Stimulated activated CD8-positive, alpha-beta memory T cell treated with anti-CD3 and anti-CD28 coated beads, Interleukin-7, amount 100 ng/mL, for 1 hour (primary cell): Measurements from ENCODE around the gene PHYKPL.
A peak's percentile ranks its signal among the peaks of the same experiment; 100 is the strongest.
"Not testable (repeated sequence)": the region's sequence is repeated elsewhere in the genome, so short reads cannot be mapped to it uniquely, and the experiment has no call there.

Experiments
- DNase-seq, 2 donors: peaks; one replicate each; pipeline ENCODE4 v3.0.0-alpha.2; 2020; ENCODE audit warnings: low read depth in 2 of 2

PHYKPL gene

DNA sequence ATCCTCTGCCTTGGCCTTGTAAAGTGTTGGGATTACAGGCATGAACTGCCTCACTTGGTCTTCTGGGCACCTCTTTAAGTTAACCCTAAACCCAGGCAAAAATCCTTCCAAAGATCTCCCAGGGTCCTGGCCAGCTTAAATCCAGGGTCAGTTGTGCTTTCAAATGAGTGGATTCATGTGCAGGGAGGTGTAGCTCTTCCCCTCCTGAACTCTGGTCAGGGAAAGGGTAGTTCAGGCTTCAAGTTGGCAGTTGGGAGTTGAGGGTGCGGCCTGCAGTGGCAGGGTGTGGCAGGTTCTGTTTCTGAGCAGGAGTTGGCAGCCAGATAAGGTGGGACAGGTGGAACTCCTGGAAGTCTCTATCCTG, 24.7 kb downstream of the PHYKPL start:
- DNase-seq, result no peak

DNA sequence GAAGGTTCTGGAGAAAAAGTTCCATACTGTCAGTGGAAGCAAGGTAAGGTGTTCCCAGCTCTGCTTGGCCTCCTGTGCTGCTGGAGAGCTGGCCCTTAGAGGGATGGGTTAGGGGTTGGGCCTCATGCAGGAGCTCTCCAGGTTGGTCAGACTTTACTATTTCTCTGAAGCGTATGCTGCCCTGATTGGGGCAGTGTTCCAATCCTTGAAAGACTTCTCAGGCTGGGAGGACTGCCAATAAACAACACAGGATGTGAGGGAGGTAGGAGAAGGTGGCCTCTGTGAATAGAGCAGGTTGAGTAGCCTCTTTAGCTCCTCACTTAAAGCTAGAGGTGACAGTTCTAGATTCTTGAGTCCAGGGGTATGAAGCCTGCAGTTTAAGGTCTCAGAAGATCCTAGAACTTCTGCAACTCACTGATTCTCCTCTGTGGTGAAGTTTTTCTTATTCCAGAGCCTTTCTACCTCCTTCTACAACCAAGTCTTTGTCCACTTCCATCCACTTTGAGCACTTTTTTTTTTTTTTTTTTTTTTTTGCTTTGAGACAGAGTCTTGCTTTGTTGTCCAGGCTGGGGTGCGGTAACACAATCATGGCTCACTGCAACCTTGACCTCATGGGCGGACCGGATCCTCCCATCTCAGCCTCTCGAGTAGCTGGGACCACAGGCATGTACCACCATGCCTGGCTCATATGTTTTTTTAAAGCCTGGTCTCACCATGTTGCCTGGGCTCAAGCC, 25.3 kb downstream of the PHYKPL start:
- DNase-seq, result no peak

DNA sequence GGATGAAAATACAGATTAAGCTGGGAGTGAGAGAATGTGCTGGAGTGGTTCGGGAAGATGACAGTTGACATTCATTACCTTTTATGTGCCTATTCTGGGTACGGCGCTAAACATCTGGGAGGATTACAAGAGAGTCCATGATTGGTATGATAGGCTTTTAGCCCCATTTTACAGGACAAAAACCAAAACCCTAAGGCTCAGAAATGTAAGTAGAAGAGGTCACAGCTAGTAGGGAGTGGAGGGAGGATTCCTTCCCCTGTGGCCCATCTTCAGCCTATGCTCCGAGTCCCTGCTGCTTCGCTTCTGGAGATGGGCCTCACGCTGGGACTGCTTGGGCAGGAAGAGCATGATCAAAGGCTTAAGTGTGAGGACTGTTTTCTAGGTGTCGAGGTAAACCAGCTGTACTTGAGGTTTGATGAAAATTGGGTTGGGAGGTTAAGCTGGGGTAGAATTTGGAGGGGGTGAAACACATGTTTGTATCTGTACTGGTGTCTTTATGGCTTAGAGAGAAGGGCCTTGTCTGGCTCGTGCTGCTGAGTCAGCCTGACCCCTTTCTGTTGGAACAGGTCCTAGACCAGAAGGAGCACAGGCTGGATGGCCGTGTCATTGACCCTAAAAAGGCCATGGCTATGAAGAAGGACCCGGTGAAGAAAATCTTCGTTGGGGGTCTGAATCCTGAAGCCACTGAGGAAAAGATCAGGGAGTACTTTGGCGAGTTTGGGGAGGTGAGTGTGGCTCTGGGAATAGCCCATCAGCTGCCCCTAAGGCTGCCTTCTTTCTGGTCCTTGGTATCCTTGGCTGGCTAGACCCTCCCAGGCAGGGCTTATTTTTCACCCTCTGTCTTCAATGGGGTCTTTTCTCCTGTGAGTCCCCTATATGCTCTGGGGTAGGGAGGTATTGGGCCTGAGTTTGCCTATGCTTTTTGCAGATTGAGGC, 26.2 kb downstream of the PHYKPL start:
- no peak for DNase-seq

DNA sequence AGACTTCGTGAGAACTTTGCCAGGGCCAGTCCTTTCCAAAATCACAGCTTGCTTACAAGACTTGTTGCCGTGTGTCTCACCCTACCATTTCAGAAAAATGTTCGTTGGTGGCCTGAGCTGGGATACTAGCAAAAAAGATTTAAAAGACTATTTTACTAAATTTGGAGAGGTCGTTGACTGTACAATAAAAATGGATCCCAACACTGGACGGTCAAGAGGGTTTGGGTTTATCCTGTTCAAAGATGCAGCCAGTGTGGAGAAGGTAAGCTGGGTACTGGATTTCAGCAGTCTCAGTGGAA, 26.9 kb downstream of the PHYKPL start:
- DNase-seq, result no peak

DNA sequence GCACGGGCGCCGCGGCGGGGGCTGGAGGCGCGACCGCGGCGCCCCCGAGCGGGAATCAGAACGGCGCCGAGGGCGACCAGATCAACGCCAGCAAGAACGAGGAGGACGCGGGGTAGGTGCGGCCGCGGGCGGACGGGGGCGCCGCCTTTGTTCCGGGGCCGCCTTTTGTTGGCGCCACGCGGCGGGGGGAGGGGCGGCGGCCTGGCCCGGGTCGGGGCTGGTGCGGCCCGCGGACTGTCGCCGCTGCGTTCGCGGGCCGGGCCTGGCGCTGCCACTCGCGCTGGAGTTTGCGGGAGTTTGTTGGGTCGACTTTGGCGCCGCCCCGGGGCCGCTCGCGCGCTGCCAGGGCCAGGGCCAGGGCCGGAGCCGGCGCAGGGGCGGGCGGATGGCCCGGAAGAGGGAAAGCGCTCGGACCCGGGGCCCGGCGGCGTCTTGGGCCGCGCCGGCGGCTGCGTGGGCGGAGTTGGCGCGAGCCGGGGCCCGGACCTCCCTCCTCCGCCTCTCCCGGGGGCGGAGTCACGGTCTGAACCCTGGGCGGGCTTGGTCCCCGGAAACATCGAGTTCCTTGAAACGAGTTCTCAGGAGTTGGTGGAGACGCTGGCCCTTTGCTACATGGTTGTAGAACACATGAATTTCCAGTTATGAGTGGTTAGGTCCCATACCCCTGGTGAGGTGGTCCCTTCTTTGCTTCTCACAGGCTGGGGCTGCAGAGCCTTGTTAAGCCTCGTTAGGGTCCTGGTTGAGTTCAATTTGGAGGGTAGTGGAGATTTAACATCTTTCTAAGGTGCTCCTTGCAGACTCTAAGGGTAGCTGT, 27.5 kb downstream of the PHYKPL start:
- peak; percentile 39 to 51 for DNase-seq

DNA sequence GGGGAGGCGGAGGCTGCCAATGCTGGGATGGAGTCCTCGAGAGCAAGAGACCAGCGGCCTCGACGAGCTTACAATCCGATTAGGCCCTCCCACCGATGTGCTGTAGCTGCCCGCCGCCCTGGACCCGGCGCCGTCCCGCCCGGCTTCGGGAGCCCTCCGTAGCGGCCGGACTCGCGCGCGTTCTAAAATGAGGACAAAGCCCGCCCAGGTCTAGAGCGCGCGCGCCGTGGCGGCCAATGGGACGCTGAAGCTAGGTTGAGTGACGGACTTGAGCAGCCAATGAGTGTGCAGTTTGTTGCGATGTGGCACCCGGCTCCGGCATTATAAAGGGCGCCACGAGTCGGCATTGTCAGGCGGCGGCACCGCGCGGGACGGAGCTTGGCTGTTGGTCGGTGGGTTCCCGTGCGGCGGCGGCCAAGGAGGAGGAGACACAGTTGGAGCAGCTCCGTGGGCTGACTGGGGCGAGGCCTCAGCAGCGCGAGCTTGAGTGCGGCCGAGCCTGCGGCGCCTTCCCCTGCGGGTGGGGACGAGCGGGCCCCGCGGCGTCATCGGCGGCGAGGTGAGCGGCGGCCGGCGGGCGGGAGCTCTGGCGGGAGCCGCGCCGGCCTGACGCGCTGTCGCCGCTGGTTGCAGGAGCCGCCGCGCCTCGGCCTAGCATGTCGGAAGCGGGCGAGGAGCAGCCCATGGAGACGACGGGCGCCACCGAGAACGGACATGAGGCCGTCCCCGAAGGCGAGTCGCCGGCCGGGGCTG, 28.2 kb downstream of the PHYKPL start, which contains the start of gene HNRNPAB:
HNRNPAB (plus strand) TSS at position 352 of the 753 bp plus-strand sequence; CDS start at position 657, 305 bp downstream.
- DNase-seq, result peak; percentile 93 to 96

DNA sequence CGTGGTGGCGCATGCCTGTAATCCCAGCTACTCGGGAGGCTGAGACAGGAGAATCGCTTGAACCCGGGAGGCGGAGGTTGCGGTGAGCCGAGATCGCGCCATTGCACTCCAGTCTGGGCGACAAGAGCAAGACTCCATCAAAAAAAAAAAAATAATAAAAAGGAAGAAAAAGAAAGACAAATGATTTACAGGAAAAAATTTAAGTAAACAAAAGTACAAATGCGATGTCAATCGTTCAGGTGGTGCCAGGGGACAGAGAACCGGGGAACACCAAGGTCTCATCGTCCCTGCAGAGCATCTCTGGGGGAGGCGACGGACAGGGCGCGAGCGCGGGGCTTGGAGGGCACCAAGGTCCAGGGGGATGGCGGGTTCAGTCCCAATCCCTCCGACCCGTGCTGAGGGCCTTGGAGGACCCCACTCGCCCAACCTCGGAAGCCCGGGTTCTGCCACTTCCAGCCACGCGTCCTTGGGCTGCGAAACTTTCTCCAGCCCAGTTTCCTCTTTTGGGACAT, 28.9 kb downstream of the PHYKPL start:
- no peak for DNase-seq

DNA sequence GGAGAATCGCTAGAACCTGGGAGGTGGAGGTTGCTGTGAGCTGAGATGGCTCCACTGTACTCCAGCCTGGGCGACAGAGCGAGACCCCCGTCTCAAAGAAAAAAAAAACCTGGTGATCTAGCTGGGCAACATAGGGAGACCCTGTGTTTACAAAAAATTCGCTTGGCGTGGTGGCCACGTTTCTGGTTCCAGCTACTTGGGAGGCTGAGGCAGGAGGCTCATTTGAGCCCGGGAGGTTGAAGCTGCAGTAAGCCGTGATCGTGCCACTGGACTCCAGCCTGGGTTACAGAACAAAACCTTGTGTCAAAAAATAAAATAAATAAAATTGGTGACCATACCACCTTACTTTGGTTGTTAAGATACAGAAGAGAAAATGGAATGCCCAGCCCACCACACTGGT, 30.1 kb downstream of the PHYKPL start:
- DNase-seq, result no peak

DNA sequence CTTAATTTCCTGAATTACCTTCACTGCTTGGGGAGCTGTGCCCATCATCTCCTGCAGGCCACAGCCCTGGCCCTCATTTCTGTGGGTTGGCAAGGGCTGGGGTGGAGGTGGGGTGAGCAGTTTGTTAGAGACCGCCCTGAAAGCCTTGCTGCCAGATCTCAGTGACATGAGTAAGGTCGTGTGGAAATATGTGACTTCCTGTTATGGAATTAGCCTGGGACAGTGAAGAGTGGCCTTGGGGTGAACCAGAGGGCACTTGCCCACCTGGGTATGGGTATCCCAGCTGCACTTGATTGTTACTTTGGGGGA, 30.7 kb downstream of the PHYKPL start:
- DNase-seq, result no peak

DNA sequence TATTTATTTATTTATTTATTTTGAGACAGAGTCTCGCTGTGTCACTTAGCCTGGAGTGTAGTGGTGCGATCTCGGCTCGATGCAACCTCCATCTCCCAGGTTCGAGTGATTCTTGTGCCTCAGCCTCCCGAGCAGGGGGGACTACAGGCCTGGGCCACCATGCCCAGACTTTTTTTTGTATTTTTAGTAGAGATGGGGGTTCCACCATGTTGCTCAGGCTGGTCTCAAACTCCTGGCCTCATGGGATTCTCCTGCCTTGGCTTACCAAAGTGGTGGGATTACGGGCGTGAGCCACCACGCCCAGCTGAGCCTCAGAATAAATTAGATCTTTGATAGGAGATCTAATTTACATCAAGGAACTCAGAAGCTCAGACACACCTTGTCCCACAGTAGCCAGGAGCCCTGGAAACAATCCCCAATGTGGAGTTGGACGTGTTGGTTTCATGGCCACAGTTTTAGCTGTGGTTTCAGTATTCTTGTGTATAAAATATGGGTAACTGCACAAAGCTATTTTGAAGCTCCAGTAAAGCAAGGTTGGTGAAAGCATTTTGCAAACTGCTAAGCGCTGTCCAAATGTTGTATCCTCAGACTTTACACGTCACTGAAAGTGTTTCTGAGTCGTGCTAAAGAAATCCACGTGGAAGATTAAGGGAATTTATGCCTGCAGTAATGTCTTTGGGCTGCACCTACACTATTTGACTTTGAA, 31.2 kb downstream of the PHYKPL start:
- DNase-seq, result no peak

DNA sequence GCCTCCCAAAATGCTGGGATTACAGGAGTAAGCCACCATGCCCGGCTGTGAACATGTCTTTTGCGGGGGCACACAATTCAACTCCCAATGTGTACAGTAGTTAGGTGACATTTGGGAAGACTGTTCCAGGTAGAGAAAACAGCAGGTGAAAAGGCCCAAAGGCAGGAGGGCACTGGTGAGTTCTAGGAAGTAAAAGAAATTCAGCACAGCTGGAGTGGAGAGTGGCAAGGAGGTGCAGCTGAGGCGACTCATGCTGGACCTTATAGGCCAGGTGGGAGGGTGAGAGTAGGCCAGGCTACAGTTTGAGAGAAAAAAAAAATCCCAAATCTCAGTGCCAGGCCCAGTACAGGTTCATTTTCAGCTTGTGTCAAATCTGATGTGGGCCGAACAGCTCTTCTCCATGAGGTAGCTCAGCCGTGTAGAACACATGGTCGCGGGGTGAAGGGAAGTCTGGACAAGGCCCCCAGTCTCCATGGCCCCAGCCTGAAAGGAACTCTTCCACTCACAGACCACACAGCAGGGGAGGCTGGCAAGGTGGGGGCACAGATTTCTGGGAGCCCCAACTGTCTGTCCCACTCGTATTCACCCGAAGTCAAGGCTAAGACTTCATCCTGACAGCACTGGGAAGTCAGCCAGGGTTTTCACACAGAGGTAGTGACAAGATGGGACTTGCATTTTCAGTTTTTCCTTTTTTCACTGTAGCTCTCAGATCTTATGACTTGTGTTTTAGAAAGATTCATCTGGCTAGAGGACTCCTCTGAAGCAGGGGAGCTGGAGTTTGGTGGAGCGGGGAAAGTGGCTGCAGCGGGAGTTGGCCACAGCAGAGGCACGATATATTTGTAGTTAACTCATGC, 32.8 kb downstream of the PHYKPL start:
- DNase-seq, result no peak

DNA sequence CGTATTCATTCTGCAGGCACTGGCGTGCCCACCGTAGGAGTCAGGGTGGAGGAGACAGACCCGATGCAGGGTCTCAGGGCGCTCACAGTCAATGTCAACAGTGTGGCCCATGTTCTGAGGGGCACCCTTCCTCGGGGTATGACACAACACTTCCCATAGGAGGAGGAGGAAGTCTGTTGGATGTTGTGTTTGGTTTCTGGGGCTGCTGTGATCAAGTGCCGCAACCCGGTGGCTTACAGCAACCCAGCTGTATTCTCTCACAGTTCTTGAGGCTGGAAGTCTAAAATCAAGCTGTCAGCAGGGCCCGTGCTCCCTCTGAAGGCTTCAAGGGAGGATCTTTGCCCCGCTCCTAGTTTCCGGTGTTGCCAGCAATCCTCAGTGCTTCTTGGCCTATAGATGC, 33.9 kb downstream of the PHYKPL start:
- DNase-seq, result no peak

DNA sequence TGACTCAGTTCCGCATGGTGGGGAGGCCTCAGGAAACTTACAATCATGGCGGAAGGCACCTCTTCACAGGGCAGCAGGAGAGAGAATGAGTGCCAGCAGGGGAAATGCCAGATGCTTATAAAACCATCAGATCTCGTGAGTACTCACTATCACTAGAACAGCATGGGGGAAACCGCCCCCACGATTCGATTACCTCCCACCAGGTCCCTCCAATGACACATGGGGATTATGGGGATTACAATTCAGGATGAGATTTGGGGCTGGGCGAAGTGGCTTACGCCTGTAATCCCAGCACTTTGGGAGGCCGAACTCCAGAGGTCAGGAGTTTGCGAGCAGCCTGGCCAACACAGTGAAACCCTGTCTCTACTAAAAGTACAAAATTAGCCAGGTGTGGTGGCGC, 34.5 kb downstream of the PHYKPL start:
- not testable (repeated sequence) for DNase-seq

DNA sequence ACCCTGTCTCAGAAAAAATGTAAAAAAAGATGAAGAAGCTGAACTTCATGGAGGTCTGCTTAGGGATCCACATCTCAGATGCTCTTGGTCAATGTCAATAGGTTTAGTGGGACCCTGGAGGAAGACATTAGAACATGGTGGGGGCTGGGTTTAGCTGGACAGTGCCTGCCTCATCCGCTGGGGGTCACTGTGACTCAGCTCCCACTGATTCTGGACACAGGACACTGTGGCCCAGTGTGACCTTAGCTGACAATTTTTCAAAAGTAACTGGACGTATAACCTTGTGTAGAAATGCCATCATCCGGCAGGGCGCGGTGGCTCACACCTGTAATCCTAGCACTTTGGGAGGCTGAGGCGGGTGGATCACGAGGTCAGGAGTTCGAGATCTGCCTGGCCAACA, 35.6 kb downstream of the PHYKPL start:
- no peak for DNase-seq

DNA sequence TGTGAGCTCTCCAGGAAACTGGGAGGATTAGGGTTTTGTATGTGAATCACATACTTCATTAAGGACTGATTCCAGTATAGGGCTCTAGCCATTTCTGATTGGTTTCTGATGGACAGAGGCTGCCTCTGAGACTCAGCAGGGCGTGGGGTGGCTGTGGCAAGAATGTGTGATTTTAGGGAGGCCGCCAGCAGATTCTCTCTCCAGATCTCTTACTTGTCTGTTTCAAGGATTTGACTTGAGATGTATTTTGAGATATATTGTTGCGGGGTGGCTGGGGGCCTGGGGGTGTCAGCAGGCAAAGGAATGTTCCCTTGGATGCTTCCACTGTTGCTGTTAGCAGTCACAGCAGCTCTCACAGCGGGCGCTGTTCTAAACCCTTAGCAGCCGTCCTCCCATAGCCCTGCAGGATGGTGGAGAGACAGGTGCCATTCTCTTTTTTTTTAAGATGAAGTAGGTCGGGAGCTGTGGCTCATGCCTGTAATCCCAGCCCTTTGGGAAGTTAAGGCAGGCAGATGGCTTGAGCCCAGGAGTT, 36.3 kb downstream of the PHYKPL start:
- DNase-seq, result no peak

DNA sequence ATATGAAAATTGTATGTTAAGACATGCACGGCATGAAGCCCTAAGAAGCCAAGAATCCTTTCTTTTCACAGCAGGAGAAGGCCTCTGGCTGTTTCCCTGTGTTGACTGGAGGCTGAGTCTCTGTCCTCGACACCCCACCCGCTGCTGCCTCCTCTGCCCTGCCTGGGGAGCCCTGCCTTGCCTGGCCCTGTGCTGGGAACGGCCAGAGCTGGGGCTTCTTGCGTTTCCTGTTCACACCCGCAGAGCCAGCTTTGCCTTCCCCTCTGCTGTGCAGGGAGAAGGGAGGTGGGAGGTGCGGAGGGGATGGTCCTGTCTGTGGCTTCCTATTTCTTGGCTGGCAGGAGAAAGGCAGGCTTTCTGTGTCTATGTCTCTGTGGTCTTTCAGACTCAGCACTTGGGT, 38.6 kb downstream of the PHYKPL start:
- no peak for DNase-seq

DNA sequence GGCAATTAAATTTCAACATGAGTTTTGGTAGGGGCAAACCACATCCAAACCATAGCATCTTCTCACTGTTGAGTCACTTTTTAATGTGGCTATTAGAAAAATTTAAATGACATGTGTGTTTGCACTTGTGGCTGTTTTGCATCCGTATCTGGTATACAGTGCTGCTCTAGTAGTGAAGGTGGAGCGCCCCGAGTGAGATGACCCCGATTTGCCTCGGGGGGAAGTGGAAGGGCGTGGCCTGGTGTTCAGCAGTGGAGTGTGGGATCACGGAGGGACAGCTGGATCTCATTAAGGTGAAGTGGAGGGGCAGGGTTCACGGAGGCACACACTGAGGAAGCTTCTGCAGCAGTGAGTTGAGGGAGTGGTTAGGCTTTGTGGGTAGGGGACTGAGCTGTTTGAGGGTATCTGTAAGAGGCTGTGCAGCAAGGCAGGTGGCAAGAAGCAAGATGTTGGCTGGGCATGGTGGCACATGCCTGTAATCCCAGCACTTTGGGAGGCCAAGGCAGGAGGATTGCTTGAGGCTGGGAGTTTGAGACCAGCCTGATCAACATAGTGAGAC, 39.3 kb downstream of the PHYKPL start:
- DNase-seq, result no peak

DNA sequence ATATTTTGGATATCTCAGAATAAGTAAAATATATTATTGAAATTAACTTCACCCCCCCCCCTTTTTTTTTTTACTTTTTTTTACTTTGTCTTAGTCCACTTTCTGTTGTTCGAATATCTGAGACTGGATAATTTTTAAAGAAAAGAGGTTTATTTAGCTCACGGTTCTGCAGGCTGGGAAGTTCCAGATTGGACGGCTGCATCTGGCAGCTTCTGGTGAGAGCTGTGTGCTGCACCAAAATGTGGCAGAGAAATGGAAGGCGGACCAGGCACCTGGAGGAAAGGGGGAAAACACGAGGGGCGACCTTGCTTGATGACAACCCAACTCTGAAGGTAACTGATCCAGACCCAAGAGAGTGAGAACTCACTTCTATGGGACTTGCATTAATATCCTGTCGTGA, 39.8 kb downstream of the PHYKPL start:
- no peak for DNase-seq

DNA sequence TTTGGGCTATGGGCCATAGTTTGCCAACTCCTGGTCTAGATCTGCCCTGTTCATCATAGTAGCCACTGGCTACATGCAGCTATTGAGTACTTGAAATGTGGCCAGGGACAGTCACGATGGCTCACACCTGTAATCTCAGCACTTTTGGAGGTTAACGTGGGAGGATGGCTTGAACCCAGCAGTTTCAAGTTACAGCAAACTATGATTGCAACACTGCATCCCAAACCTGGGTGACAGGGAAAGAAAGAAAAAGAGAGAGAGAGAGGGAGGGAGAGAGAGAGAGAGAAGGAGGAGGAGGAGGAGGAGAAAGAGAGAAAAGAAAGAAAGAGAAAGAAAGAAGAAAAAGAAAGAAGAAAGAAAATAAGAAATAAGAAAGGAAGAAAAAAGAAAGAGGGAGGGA, 40.4 kb downstream of the PHYKPL start:
- DNase-seq, result no peak
